HG03442 (cell line): ENCODE measurements around the gene RELN.

Source experiments
- ATAC-seq: cut with Tn5 transposase; IDR thresholded peaks from one replicate; pipeline ENCODE4 v1.9.1; 2021; ENCODE audit warnings: mild to moderate bottlenecking, moderate library complexity; ENCODE audit not compliant: unreplicated experiment

The RELN gene

DNA sequence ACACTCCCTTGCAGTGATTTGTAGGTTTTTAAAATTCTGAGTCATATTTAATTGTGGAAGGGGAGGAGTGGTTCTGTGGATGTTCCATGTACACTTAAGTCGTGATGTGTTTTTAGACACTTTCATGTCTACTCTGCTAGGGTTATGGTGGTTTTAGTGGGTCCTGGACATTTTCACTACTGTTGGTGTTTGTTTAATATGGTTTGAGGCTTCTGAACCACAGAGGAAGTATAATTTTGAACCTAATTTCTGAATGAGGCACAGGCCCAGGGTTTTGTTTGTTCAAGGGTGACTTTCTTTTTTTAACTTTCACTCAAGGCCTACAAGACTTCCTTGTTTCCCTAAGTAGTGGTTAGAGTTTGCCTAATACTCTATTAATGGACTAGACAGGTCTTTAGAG, 556.7 kb downstream of the RELN start:
- peak; percentile 77 for ATAC-seq

DNA sequence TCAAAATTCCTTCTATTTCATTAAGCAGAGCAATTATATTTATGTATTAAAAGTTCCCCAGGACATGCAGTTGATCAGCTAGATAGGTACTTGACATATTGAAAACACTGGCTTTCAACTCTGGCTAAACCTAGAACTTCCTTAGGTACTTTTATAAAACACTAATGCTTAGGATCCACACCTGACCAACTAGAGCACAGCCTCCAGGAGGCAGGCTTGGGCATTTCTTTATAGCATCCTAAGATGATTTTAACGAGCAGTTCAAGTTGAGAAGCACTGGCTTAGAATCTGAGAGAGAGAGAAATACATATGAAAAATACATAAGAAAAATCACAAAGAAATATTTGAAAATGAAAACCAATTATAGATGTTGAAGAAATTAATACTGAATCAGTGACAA, 564.3 kb downstream of the RELN start:
- no peak for ATAC-seq

DNA sequence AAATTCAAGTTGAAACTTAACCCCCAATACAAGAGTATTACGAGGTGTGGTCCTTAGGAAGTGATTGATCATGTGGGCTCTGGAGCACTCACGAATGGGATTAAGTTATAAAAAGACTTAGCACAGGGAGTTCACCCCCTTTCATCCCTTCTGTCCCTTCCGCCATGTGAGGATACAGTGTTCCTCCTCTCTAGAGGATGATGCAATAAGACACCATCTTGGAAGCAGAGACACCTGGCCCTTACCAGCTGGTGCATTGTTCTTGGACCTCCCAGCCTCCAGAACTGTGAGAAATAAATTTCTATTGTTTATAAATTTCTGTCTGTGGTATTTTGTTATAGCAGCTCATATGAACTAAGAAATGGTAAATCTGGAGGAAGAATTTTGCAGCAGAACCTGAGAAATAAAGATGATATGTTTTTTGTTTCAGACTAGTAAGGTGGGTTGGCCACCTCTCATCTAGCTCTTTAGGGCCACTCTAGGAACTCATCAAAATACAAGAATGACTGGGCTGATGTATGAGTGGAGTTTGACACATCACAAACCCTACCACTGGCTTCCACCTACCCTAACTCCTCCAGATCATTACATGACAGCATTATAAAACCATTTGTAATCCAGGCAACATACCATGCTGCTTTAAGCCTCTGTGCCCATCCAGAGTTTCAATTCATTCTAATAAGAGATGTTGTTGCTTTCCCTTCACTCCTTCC, 565.8 kb downstream of the RELN start:
- ATAC-seq: no peak
